ENCODE results near the gene ELAVL3.
A peak's percentile ranks its signal among the peaks of the same experiment; 100 is the strongest.

ELAVL3 gene

GRCh38 chr19:11504502-11505031 is 23.7 kb upstream of the ELAVL3 start:
- H3K4me2 ChIP-seq (ENCODE audit: low read length, poor library complexity, severe bottlenecking), result peak overlapping the region; percentile 95
- peak overlapping the region; percentile 77 for H2AFZ ChIP-seq (ENCODE audit: low read depth, low read length)
- no peak overlapping the region for H2BK120ac ChIP-seq (ENCODE audit: low read depth, low read length)
- H3K9ac ChIP-seq (ENCODE audit: low read length), result peak overlapping the region; percentile 92
- peak overlapping the region in 1 of 2 experiments; percentile 37 for H3K18ac ChIP-seq (ENCODE audit: low read depth in 1 of 2, low read length in 2 of 2)
- peaks cover 9% of the 10 kb centered on the region for H3K4me1 ChIP-seq (ENCODE audit: control insufficient read depth, insufficient read depth, low read depth, low read length)
- no peak overlapping the region for H3K14ac ChIP-seq (ENCODE audit: low read length in 2 of 2)
- WGBS, result 76% methylated on average over 7 of the region's 7 CpGs
- H2AK5ac ChIP-seq (ENCODE audit: low read length, severe bottlenecking), result peak overlapping the region; percentile 67
- H3K36me3 ChIP-seq (ENCODE audit: control insufficient read depth in 1 of 2, insufficient read depth in 2 of 2, low read depth in 1 of 2, low read length in 2 of 2), result peaks cover 0 to 18% of the 10 kb centered on the region in 2 experiments
- H2BK5ac ChIP-seq (ENCODE audit: low read depth, low read length, poor library complexity, severe bottlenecking), result no peak overlapping the region
- peaks cover 25% of the 10 kb centered on the region for H3K79me1 ChIP-seq (replicated peaks; ENCODE audit: low read length, poor library complexity, severe bottlenecking)
- H3K23ac ChIP-seq (ENCODE audit: low read length in 2 of 2), result no peak overlapping the region
- no peak overlapping the region for H4K91ac ChIP-seq (ENCODE audit: low read length)
- H3K27me3 ChIP-seq (ENCODE audit: control insufficient read depth in 1 of 2, insufficient read depth in 1 of 2, low read length in 2 of 2), result no peaks in the 10 kb centered on the region
- peak overlapping the region; percentile 74 for H4K8ac ChIP-seq (ENCODE audit: low read length)
- no peak overlapping the region for H3K4ac ChIP-seq (ENCODE audit: low read depth in 1 of 2, low read length in 2 of 2)
- peak overlapping the region; percentile 56 for H3K27ac ChIP-seq (ENCODE audit: low read length, poor library complexity, severe bottlenecking)
- H2BK15ac ChIP-seq (ENCODE audit: low read depth, poor library complexity, severe bottlenecking), result no peak overlapping the region
- H2BK12ac ChIP-seq (ENCODE audit: low read length in 2 of 2), result no peak overlapping the region
- peak overlapping the region; percentile 56 to 78 for H3K4me3 ChIP-seq (ENCODE audit: insufficient read depth in 1 of 2, low read depth in 1 of 2, low read length in 2 of 2)
- DNase-seq, result no peak
- no peaks in the 10 kb centered on the region for H3K9me3 ChIP-seq (ENCODE audit: control insufficient read depth, low read length)

GRCh38 chr19:11499890-11500420 is 19.1 kb upstream of the ELAVL3 start:
- Histone ChIP-seq H3K4me1 (ENCODE audit: control insufficient read depth, insufficient read depth, low read depth, low read length) (peaks cover 10% of the 10 kb centered on the region), H2BK5ac (ENCODE audit: low read depth, low read length, poor library complexity, severe bottlenecking) (no peak overlapping the region), H3K27me3 (ENCODE audit: control insufficient read depth in 1 of 2, insufficient read depth in 1 of 2, low read length in 2 of 2) (no peaks in the 10 kb centered on the region), H2BK12ac (ENCODE audit: low read length in 2 of 2) (no peak overlapping the region), H3K4me3 (ENCODE audit: insufficient read depth in 1 of 2, low read depth in 1 of 2, low read length in 2 of 2) (no peak overlapping the region), H3K23ac (ENCODE audit: low read length in 2 of 2) (no peak overlapping the region), H3K18ac (ENCODE audit: low read depth in 1 of 2, low read length in 2 of 2) (no peak overlapping the region), H3K9ac (ENCODE audit: low read length) (no peak overlapping the region), H3K14ac (ENCODE audit: low read length in 2 of 2) (no peak overlapping the region), H2AK5ac (ENCODE audit: low read length, severe bottlenecking) (no peak overlapping the region), H3K4ac (ENCODE audit: low read depth in 1 of 2, low read length in 2 of 2) (no peak overlapping the region), H2BK120ac (ENCODE audit: low read depth, low read length) (no peak overlapping the region), H2BK15ac (ENCODE audit: low read depth, poor library complexity, severe bottlenecking) (no peak overlapping the region), H2AFZ (ENCODE audit: low read depth, low read length) (no peak overlapping the region), H4K8ac (ENCODE audit: low read length) (no peak overlapping the region), H4K91ac (ENCODE audit: low read length) (no peak overlapping the region), H3K27ac (ENCODE audit: low read length, poor library complexity, severe bottlenecking) (no peak overlapping the region), H3K79me1 (replicated peaks; ENCODE audit: low read length, poor library complexity, severe bottlenecking) (peaks cover 32% of the 10 kb centered on the region), H3K9me3 (ENCODE audit: control insufficient read depth, low read length) (no peaks in the 10 kb centered on the region), H3K36me3 (ENCODE audit: control insufficient read depth in 1 of 2, insufficient read depth in 2 of 2, low read depth in 1 of 2, low read length in 2 of 2) (peaks cover 9 to 42% of the 10 kb centered on the region in 2 experiments), H3K4me2 (ENCODE audit: low read length, poor library complexity, severe bottlenecking) (no peak overlapping the region)
- 88% methylated on average over 7 of the region's 7 CpGs for WGBS
- DNase-seq, result no peak

- no peak overlapping the region for H2BK15ac ChIP-seq (ENCODE audit: low read depth, poor library complexity, severe bottlenecking)
These were observed 18.4 kb upstream of the ELAVL3 start for GRCh38 chr19:11499220-11499726.

GRCh38 chr19:11496391-11497163 is 15.7 kb upstream of the ELAVL3 start:
- H3K36me3 ChIP-seq (ENCODE audit: control insufficient read depth in 1 of 2, insufficient read depth in 2 of 2, low read depth in 1 of 2, low read length in 2 of 2), result peaks cover 11 to 61% of the 10 kb centered on the region in 2 experiments
- H3K27me3 ChIP-seq (ENCODE audit: control insufficient read depth in 1 of 2, insufficient read depth in 1 of 2, low read length in 2 of 2), result no peaks in the 10 kb centered on the region
- no peak overlapping the region for H3K4me2 ChIP-seq (ENCODE audit: low read length, poor library complexity, severe bottlenecking)
- H3K4me3 ChIP-seq (ENCODE audit: insufficient read depth in 1 of 2, low read depth in 1 of 2, low read length in 2 of 2), result no peak overlapping the region
- no peak overlapping the region for H4K91ac ChIP-seq (ENCODE audit: low read length)
- no peak overlapping the region for H3K18ac ChIP-seq (ENCODE audit: low read depth in 1 of 2, low read length in 2 of 2)
- H3K4ac ChIP-seq (ENCODE audit: low read depth in 1 of 2, low read length in 2 of 2), result no peak overlapping the region
- no peaks in the 10 kb centered on the region for H3K9me3 ChIP-seq (ENCODE audit: control insufficient read depth, low read length)
- peak; percentile 84 for DNase-seq
- no peak overlapping the region for H3K23ac ChIP-seq (ENCODE audit: low read length in 2 of 2)
- no peak overlapping the region for H2AK5ac ChIP-seq (ENCODE audit: low read length, severe bottlenecking)
- no peak overlapping the region for H2BK12ac ChIP-seq (ENCODE audit: low read length in 2 of 2)
- no peak overlapping the region for H3K9ac ChIP-seq (ENCODE audit: low read length)
- H3K27ac ChIP-seq (ENCODE audit: low read length, poor library complexity, severe bottlenecking), result no peak overlapping the region
- peak overlapping the region in 1 of 2 experiments; percentile 76 for H3K14ac ChIP-seq (ENCODE audit: low read length in 2 of 2)
- H2BK15ac ChIP-seq (ENCODE audit: low read depth, poor library complexity, severe bottlenecking), result no peak overlapping the region
- 58% methylated on average over 15 of the region's 17 CpGs for WGBS
- no peak overlapping the region for H2AFZ ChIP-seq (ENCODE audit: low read depth, low read length)
- H2BK120ac ChIP-seq (ENCODE audit: low read depth, low read length), result no peak overlapping the region
- peaks cover 21% of the 10 kb centered on the region for H3K79me1 ChIP-seq (replicated peaks; ENCODE audit: low read length, poor library complexity, severe bottlenecking)
- peaks cover 5% of the 10 kb centered on the region for H3K4me1 ChIP-seq (ENCODE audit: control insufficient read depth, insufficient read depth, low read depth, low read length)
- H4K8ac ChIP-seq (ENCODE audit: low read length), result no peak overlapping the region
- H2BK5ac ChIP-seq (ENCODE audit: low read depth, low read length, poor library complexity, severe bottlenecking), result no peak overlapping the region

More at GRCh38 chr19:11499220-11499726, 18.4 kb upstream of the ELAVL3 start:
- H4K91ac ChIP-seq (ENCODE audit: low read length), result no peak overlapping the region
- H2BK120ac ChIP-seq (ENCODE audit: low read depth, low read length), result no peak overlapping the region
- peaks cover 5% of the 10 kb centered on the region for H3K4me1 ChIP-seq (ENCODE audit: control insufficient read depth, insufficient read depth, low read depth, low read length)
- H3K14ac ChIP-seq (ENCODE audit: low read length in 2 of 2), result no peak overlapping the region
- H3K9ac ChIP-seq (ENCODE audit: low read length), result no peak overlapping the region
- H3K27me3 ChIP-seq (ENCODE audit: control insufficient read depth in 1 of 2, insufficient read depth in 1 of 2, low read length in 2 of 2), result no peaks in the 10 kb centered on the region
- H4K8ac ChIP-seq (ENCODE audit: low read length), result no peak overlapping the region
- no peak overlapping the region for H3K18ac ChIP-seq (ENCODE audit: low read depth in 1 of 2, low read length in 2 of 2)
- H3K27ac ChIP-seq (ENCODE audit: low read length, poor library complexity, severe bottlenecking), result no peak overlapping the region
- H3K4ac ChIP-seq (ENCODE audit: low read depth in 1 of 2, low read length in 2 of 2), result no peak overlapping the region
- 96% methylated on average over 2 of the region's 6 CpGs for WGBS
- no peak overlapping the region for H2BK12ac ChIP-seq (ENCODE audit: low read length in 2 of 2)
- H3K4me3 ChIP-seq (ENCODE audit: insufficient read depth in 1 of 2, low read depth in 1 of 2, low read length in 2 of 2), result no peak overlapping the region
- no peak overlapping the region for H3K4me2 ChIP-seq (ENCODE audit: low read length, poor library complexity, severe bottlenecking)
- H3K36me3 ChIP-seq (ENCODE audit: control insufficient read depth in 1 of 2, insufficient read depth in 2 of 2, low read depth in 1 of 2, low read length in 2 of 2), result peaks cover 11 to 49% of the 10 kb centered on the region in 2 experiments
- H3K23ac ChIP-seq (ENCODE audit: low read length in 2 of 2), result no peak overlapping the region
- no peak overlapping the region for H2BK5ac ChIP-seq (ENCODE audit: low read depth, low read length, poor library complexity, severe bottlenecking)
- no peak overlapping the region for H2AFZ ChIP-seq (ENCODE audit: low read depth, low read length)
- no peaks in the 10 kb centered on the region for H3K9me3 ChIP-seq (ENCODE audit: control insufficient read depth, low read length)
- no peak for DNase-seq
- H3K79me1 ChIP-seq (replicated peaks; ENCODE audit: low read length, poor library complexity, severe bottlenecking), result peaks cover 30% of the 10 kb centered on the region
- H2AK5ac ChIP-seq (ENCODE audit: low read length, severe bottlenecking), result no peak overlapping the region

Data from mesenchymal stem cell (in vitro differentiated cells and primary cell).